HEK293 (cell line): ENCODE results near the gene SMR3B.

Source experiments
- CTCF ChIP-seq: fragments of 450-650 bp; formaldehyde crosslinking; IDR thresholded peaks from 2 replicates; pipeline ENCODE4 v1.5.1; 2016; ENCODE audit warnings: missing biosample characterization, missing genetic modification characterization
- ELK4 ChIP-seq: IDR thresholded peaks from 2 replicates; pipeline ENCODE4 v1.6.1; 2011; ENCODE audit warnings: mild to moderate bottlenecking, low read depth, low read length, borderline replicate concordance
- KLF8 ChIP-seq: fragments of 450-650 bp; formaldehyde crosslinking; IDR thresholded peaks from 2 replicates; pipeline ENCODE4 v1.5.1; 2016; ENCODE audit warnings: missing biosample characterization, missing genetic modification characterization
- REST ChIP-seq: fragments of 450-650 bp; formaldehyde crosslinking; IDR thresholded peaks from 2 replicates; pipeline ENCODE4 v1.5.1; 2016; ENCODE audit warnings: missing biosample characterization, missing genetic modification characterization
- ZBTB8A ChIP-seq: fragments of 450-650 bp; formaldehyde crosslinking; IDR thresholded peaks from 2 replicates; pipeline ENCODE4 v1.5.1; 2016; ENCODE audit warnings: missing biosample characterization, missing genetic modification characterization
- ZFP37 ChIP-seq: fragments of 450-650 bp; formaldehyde crosslinking; IDR thresholded peaks from 2 replicates; pipeline ENCODE4 v1.5.1; 2016; ENCODE audit warnings: missing biosample characterization, missing genetic modification characterization
- ZNF302 ChIP-seq: fragments of 450-650 bp; formaldehyde crosslinking; IDR thresholded peaks from 2 replicates; pipeline ENCODE4 v1.5.1; 2016; ENCODE audit warnings: missing biosample characterization, missing genetic modification characterization, low read depth
- ZNF391 ChIP-seq: fragments of 450-650 bp; formaldehyde crosslinking; IDR thresholded peaks from 2 replicates; pipeline ENCODE4 v1.5.1; 2016; ENCODE audit warnings: low read depth, missing biosample characterization, missing genetic modification characterization, borderline replicate concordance
- ZNF76 ChIP-seq: fragments of 450-650 bp; formaldehyde crosslinking; IDR thresholded peaks from 2 replicates; pipeline ENCODE4; 2016; ENCODE audit warnings: low read depth, missing biosample characterization, missing genetic modification characterization, borderline replicate concordance
- ZNF768 ChIP-seq: fragments of 450-650 bp; formaldehyde crosslinking; IDR thresholded peaks from 2 replicates; pipeline ENCODE4 v1.5.1; 2018; ENCODE audit warnings: missing biosample characterization, mild to moderate bottlenecking, missing genetic modification characterization
- ZSCAN30 ChIP-seq: fragments of 450-650 bp; IDR thresholded peaks from 2 replicates; pipeline ENCODE4 v1.5.1; 2018; ENCODE audit warnings: missing biosample characterization, mild to moderate bottlenecking, missing genetic modification characterization, moderate library complexity

GRCh38 chr4:70359115-70359661 is 23.7 kb upstream of the SMR3B start:
- TF ChIP-seq CTCF (tag by site-specific recombination) (no peak), REST (no peak), ZNF76 (tag by site-specific recombination) (no peak), ZSCAN30 (tag by site-specific recombination) (no peak), ZBTB8A (tag by site-specific recombination) (no peak), KLF8 (no peak), ZNF302 (tag by site-specific recombination) (no peak), ZFP37 (tag by site-specific recombination) (no peak), ZNF391 (tag by site-specific recombination) (no peak), ELK4 (no peak), ZNF768 (tag by site-specific recombination) (no peak)
